Ascending aorta (tissue), 2 donors: ENCODE results near the gene CXXC1. TPM values are rescaled to one million over a fixed set of nuclear protein-coding genes. Genes with fewer than 3 reads are reported as not detected.

Experiments
- DNase-seq, 2 donors: peaks; one replicate each; pipeline ENCODE4 v3.0.0-alpha.2; 2019; ENCODE audit warnings: low spot score in 2 of 2
- H3K27ac ChIP-seq, 2 donors: fragments of 200-600 bp; sonication (generic); one replicate each; pipeline ENCODE4 v1.5.1; 2016 to 2017; ENCODE audit warnings: mild to moderate bottlenecking in 1 of 2
- H3K27me3 ChIP-seq: fragments of 200-600 bp; sonication (generic); one replicate; pipeline ENCODE4 v1.5.1; 2017
- H3K36me3 ChIP-seq, 2 donors: fragments of 200-600 bp; sonication (generic); one replicate each; pipeline ENCODE4 v1.5.1; 2016
- H3K4me1 ChIP-seq, 2 donors: fragments of 200-600 bp; sonication (generic); one replicate each; pipeline ENCODE4 v1.5.1; 2016 to 2017; ENCODE audit warnings: mild to moderate bottlenecking in 1 of 2
- H3K4me3 ChIP-seq, 2 donors: fragments of 200-600 bp; sonication (generic); one replicate each; pipeline ENCODE4 v1.5.1; 2016 to 2017; ENCODE audit warnings: mild to moderate bottlenecking in 1 of 2
- H3K9me3 ChIP-seq, 2 donors: fragments of 200-600 bp; sonication (generic); one replicate each; pipeline ENCODE4 v1.5.1; 2016
- intact Hi-C: fragments of 100-400 bp; cut with DNase I; formaldehyde crosslinking; loops from one replicate; pipeline ENCODE4 v1.15.1; 2023
- total RNA-seq: library from RNA; depleted of rRNA; stranded (reverse); fragments of >200 nt; gene quantifications from one replicate; pipeline ENCODE4 v1.1.0, GENCODE V29; 2016
- TF ChIP-seq, protein P1 (sequence below), 3 experiments: fragments of 200-600 bp in 2 of 3; fragments of 450-650 bp in 1 of 3; sonication (generic) in 2 of 3; IDR thresholded peaks; one replicate each; pipeline ENCODE4 v1.5.1; 2016 to 2019; ENCODE audit warnings: antibody characterized with exemption in 3 of 3, mild to moderate bottlenecking in 1 of 3, moderate library complexity in 1 of 3

CXXC1 gene
- total RNA-seq, 1 donor from 2014 or later = 171 TPM

DNA sequence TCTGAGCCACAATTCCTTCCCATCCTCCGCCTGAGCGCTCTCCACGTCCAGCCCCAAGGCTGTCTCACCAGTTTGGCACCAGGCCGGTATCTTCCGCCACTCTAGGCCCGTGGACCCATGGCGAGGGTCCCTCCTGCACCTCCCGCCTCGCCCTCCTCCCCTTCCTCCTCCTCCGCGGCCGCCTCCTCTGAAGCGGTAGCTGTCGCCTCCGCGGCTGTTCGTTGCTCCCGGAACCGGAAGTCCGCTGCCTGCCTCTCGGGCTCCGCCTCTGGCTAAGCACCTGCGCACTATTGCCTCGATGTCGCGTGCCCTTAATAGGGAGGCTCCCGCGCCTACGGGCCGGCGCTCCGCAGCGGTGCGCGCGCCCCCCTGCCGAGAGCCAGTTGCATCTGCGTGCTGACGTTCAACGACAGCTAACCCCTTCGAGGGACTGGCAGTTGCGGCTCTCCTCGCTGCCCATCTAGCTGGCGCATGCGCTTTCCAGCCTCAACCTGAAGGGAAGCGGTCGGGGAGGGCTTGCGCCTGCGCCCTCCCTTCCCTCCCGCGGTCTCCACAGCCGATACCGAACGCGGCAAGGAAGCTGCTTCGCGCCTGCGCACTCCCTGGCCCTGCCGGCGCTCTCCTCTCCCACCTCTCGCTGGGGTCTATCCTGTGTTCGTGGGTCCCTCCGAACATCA, 6.1 kb downstream of the CXXC1 start, which contains the start of gene MBD1:
MBD1 (minus strand) TSS at position 229 of the 677 bp plus-strand sequence. CDS start 1,531 bp downstream, outside the sequence.
- peaks cover 3 to 23% of the 10 kb centered on the region in 2 donors for H3K4me1 ChIP-seq
- H3K9me3 ChIP-seq = no peaks in the 10 kb centered on the region
- peak within 1 kb of the TSS; percentile 92 to 97 for H3K27ac ChIP-seq
- intact Hi-C loops = loop anchor here (1.0 to 10.0 kb wide), 8 partner anchors 15 to 916 kb away; partner anchors contain the start of genes ACAA2, C18orf32, CFAP53 and ME2
- peak within 1 kb of the TSS; percentile 71 to 93 for H3K4me3 ChIP-seq
- peaks cover 32 to 47% of the 10 kb centered on the region in 2 donors for H3K36me3 ChIP-seq
- no peaks in the 10 kb centered on the region for H3K27me3 ChIP-seq
- TF ChIP-seq, protein P1, sequence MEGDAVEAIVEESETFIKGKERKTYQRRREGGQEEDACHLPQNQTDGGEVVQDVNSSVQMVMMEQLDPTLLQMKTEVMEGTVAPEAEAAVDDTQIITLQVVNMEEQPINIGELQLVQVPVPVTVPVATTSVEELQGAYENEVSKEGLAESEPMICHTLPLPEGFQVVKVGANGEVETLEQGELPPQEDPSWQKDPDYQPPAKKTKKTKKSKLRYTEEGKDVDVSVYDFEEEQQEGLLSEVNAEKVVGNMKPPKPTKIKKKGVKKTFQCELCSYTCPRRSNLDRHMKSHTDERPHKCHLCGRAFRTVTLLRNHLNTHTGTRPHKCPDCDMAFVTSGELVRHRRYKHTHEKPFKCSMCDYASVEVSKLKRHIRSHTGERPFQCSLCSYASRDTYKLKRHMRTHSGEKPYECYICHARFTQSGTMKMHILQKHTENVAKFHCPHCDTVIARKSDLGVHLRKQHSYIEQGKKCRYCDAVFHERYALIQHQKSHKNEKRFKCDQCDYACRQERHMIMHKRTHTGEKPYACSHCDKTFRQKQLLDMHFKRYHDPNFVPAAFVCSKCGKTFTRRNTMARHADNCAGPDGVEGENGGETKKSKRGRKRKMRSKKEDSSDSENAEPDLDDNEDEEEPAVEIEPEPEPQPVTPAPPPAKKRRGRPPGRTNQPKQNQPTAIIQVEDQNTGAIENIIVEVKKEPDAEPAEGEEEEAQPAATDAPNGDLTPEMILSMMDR (IDR thresholded peaks at IDR 0.05) = peak in 2 of 3 experiments; percentile 22 to 38
- DNase-seq = peak; percentile 92 to 98

DNA sequence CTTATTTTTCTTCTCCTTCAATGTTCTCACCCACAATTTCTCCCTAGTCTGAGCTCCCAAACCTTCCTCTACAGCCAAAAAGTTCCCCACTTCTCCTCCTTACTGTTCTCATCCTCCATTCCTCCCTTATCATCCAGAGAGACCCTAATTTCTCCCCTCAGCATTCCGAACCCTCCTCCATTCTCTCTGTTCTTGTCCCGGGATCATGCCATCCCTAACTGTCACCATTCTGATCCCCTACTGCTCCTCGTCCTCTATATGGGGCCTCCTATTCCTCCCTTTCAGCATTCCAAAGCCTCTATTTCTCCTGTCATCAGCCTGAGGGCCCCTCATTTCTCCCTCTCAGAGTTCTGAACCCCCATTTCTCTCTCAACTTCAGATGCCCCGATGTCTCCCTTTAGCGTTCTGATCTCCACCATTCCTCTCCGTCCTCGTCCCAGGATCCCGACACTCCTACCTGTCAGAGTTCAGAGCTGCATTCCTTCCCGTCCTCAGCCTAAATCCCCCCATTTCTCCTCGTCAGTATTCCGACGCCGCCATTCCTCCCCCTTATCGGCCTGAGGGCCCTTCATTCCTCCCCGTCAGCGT, 6.7 kb downstream of the CXXC1 start:
- TF ChIP-seq, protein P1 (IDR thresholded peaks at IDR 0.05) = no peak
- Histone ChIP-seq H3K9me3 (no peaks in the 10 kb centered on the region), H3K4me1 (peaks cover 3 to 23% of the 10 kb centered on the region in 2 donors), H3K27me3 (no peaks in the 10 kb centered on the region), H3K4me3 (peak overlapping the region; percentile 71 to 93), H3K36me3 (peaks cover 38 to 53% of the 10 kb centered on the region in 2 donors), H3K27ac (peak overlapping the region; percentile 92 to 97)
- no peak for DNase-seq
- intact Hi-C loops = loop anchor here (1.0 to 10.0 kb wide), 8 partner anchors 14 to 916 kb away; partner anchors contain the start of genes ACAA2, C18orf32, CFAP53 and ME2

DNA sequence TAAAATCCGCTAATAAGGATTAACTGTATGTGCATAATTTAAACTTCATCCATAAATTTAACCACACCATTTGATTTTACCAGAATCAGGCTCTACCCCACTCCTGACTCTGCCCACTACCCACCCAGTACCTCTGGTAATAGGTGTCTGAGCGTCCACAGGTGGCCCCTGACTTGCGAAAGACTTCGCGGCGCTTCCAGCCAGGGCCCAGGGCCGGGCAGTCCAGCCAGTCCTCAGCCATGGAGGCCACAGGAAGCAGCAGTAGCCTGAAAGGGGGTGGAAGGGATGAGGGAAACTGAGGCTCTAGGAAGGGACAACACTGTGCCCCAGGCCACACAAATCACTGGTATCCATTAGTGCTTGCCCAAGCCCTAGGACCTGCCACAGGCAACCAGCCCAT, 7.7 kb downstream of the CXXC1 start:
- H3K27ac ChIP-seq = no peak overlapping the region
- H3K9me3 ChIP-seq = no peaks in the 10 kb centered on the region
- no peak for DNase-seq
- intact Hi-C loops = loop anchor here (2.0 to 10.0 kb wide), 6 partner anchors 95 to 918 kb away; partner anchors contain the start of genes ACAA2, C18orf32, ME2 and MEX3C
- H3K4me1 ChIP-seq = peaks cover 3 to 23% of the 10 kb centered on the region in 2 donors
- H3K27me3 ChIP-seq = no peaks in the 10 kb centered on the region
- TF ChIP-seq, protein P1 (IDR thresholded peaks at IDR 0.05) = no peak
- peak overlapping the region; percentile 71 to 93 for H3K4me3 ChIP-seq
- peaks cover 43 to 55% of the 10 kb centered on the region in 2 donors for H3K36me3 ChIP-seq

DNA sequence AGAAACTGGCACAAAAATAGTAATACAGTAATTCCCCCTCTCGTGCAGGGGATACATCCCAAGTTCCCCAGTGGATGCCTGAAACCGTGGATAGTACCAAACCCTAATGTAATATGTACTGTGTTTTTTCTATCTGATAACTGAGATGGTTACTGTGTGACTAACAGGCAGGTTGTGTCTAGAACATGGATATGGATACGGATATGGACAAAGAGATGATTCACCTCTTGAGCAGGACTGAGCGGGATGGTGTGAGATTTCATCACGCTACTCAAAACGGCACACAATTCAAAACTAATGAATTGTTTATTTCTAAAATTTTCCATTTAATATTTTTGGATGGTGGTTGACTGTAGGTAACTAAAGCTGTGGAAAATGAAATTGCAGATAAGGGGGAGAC, 9.6 kb downstream of the CXXC1 start:
- H3K27ac ChIP-seq = no peak overlapping the region
- DNase-seq = no peak
- H3K4me1 ChIP-seq = peaks cover 3 to 23% of the 10 kb centered on the region in 2 donors
- H3K36me3 ChIP-seq = peaks cover 49 to 57% of the 10 kb centered on the region in 2 donors
- H3K9me3 ChIP-seq = no peaks in the 10 kb centered on the region
- intact Hi-C loops = no loop called here
- H3K27me3 ChIP-seq = no peaks in the 10 kb centered on the region
- TF ChIP-seq, protein P1 (IDR thresholded peaks at IDR 0.05) = no peak
- H3K4me3 ChIP-seq = no peak overlapping the region

DNA sequence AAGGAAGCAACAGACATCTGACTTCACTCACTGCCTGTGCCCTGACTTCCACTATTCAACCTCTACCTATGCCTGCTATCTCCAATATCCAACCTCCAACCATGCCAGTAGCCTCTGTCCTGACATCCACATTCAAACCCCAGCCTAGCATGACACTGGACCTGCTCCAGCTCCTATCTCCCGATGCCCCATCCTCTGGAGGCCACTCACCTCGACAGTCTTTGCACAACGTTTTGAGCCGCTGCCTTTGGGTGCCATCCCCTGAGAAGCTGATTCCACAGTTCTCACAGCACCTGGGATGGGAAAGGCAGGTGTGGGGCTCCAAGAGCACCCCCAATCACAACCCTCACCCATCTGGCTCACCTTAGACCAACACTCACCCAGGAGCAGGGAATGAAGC, 11.0 kb downstream of the CXXC1 start:
- intact Hi-C loops = no loop called here
- no peaks in the 10 kb centered on the region for H3K9me3 ChIP-seq
- H3K27me3 ChIP-seq = no peaks in the 10 kb centered on the region
- peaks cover 57 to 64% of the 10 kb centered on the region in 2 donors for H3K36me3 ChIP-seq
- TF ChIP-seq, protein P1 (IDR thresholded peaks at IDR 0.05) = no peak
- H3K27ac ChIP-seq = no peak overlapping the region
- H3K4me1 ChIP-seq = peaks cover 3 to 17% of the 10 kb centered on the region in 2 donors
- no peak for DNase-seq
- H3K4me3 ChIP-seq = no peak overlapping the region
